Rectal smooth muscle tissue (tissue), 1 donor: ENCODE data around the gene IER5.

ENCODE experiments used
- H3K27ac ChIP-seq: one replicate; pipeline ENCODE4 v1.7.0; 2013; ENCODE audit warnings: low read depth, low read length, inconsistent platforms
- H3K27me3 ChIP-seq: one replicate; pipeline ENCODE4 v1.7.0; 2013; ENCODE audit warnings: low read length; ENCODE audit not compliant: control insufficient read depth, insufficient read depth
- H3K36me3 ChIP-seq: one replicate; pipeline ENCODE4 v1.7.0; 2013; ENCODE audit warnings: low read length; ENCODE audit not compliant: control insufficient read depth, insufficient read depth
- H3K4me1 ChIP-seq: one replicate; pipeline ENCODE4 v1.7.0; 2013; ENCODE audit warnings: low read length; ENCODE audit not compliant: control insufficient read depth, insufficient read depth
- H3K4me3 ChIP-seq: one replicate; pipeline ENCODE4 v1.7.0; 2013; ENCODE audit warnings: low read length
- H3K9ac ChIP-seq: one replicate; pipeline ENCODE4 v1.7.0; 2013; ENCODE audit warnings: low read length

The IER5 gene

DNA sequence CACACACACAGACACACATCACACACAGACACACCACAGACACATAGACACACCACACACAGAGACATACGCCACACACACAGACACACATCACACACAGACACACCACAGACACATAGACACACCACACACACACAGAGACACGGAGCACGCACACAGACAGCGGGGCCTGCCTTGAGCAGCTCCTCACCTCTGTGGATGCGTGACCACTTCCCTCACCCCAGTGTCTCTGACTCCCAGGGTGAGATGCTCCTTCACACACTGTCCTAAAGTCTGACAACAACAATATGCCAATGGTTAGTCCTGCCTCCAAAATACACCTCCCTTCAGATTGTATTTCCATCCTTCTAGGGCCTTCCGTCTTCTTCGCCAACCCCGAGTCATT, 48.2 kb downstream of the IER5 start:
- Histone ChIP-seq H3K36me3 (no peaks in the 10 kb centered on the region), H3K27me3 (no peaks in the 10 kb centered on the region), H3K4me1 (peaks cover 4% of the 10 kb centered on the region), H3K27ac (no peak overlapping the region), H3K4me3 (no peak overlapping the region), H3K9ac (no peak overlapping the region)

DNA sequence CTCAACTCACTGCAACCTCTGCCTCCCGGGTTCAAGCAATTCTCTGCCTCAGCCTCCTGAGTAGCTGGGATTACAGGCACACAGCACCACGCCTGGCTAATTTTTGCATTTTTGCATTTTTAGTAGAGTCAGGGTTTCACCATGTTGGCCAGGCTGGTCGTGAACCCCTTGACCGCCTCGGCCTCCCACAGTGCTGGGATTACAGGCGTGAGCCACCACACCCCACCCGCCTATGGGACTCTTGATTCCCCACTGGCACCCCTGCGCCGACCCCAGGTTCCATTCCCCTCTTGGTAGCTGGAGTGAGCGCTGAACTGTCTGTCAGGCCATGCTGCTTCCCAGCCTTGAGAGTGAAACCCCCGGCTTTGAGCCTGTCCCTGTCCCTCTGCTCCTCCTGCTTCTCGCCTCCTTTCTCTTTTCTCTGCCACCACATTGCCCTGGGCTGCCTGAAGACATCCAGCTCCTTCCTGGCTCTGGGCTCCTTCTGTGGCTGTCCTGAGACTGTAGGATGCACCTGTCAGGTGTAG, 48.8 kb downstream of the IER5 start:
- Histone ChIP-seq H3K36me3 (no peaks in the 10 kb centered on the region), H3K27ac (no peak overlapping the region), H3K4me3 (no peak overlapping the region), H3K9ac (no peak overlapping the region), H3K27me3 (no peaks in the 10 kb centered on the region), H3K4me1 (peaks cover 6% of the 10 kb centered on the region)

DNA sequence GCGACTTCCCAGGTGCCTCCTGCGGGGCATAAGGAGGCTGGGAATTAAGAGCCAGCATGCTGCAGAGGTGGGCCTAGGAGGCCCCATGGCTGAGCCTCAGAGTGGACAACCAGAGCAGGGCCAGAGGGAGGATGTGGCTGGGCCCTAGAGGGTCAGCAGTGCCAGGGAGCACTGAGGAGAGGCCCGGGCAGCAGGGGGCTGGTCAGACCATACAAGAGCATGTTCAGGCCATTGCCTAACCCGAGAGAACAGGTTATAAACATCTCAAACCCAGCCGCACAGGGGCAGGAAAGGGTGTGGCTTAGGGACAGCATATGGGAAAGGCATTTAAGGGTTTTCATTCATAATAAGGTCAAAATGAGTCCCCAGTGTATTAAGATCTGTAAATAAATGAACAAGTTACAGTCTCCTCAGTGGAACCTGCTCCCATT, 51.1 kb downstream of the IER5 start:
- Histone ChIP-seq H3K36me3 (no peaks in the 10 kb centered on the region), H3K4me3 (no peak overlapping the region), H3K4me1 (peaks cover 6% of the 10 kb centered on the region), H3K27ac (no peak overlapping the region), H3K27me3 (no peaks in the 10 kb centered on the region), H3K9ac (no peak overlapping the region)

DNA sequence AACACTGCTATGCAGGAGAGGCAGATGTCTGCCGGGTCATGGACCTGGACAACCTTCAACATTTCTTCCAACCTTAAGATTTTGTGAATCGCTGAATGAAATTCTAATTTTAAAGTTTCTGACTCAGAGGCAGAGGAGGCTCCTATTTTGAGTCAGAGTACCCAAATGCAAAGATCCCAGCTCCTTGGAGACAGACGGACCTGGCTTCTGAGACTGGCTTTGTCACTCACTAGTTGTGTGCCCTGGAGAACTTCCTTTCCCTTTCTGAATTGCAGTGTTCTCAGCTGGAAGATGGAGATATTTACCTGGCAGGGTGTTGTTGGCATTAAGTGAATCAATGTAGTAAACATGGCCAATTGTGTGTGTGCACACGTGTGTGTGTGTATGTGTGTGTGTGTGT, 51.9 kb downstream of the IER5 start:
- Histone ChIP-seq H3K27me3 (no peaks in the 10 kb centered on the region), H3K36me3 (no peaks in the 10 kb centered on the region), H3K4me1 (peaks cover 2% of the 10 kb centered on the region), H3K9ac (no peak overlapping the region), H3K27ac (no peak overlapping the region), H3K4me3 (no peak overlapping the region)

DNA sequence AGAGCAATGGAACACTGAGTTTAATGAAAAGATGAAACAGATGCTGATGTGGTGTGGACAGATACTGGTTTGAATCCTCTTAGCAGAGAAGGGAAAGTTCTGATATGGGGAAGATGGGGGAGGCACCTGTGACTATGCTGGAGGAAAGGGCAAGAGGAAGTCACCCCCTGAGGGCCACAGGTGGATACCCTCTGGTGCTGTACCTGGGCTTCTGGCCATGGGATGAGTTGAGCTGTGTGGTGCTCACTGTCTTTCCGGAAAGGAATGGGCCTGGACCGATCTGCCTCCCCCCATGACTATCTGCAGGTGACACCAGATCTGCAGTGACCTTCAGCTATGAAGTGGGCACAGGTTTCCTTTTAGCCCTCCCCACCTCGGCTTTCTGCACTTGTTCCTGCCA, 52.4 kb downstream of the IER5 start:
- Histone ChIP-seq H3K27me3 (no peaks in the 10 kb centered on the region), H3K4me3 (no peak overlapping the region), H3K4me1 (peaks cover 2% of the 10 kb centered on the region), H3K27ac (no peak overlapping the region), H3K36me3 (no peaks in the 10 kb centered on the region), H3K9ac (no peak overlapping the region)

DNA sequence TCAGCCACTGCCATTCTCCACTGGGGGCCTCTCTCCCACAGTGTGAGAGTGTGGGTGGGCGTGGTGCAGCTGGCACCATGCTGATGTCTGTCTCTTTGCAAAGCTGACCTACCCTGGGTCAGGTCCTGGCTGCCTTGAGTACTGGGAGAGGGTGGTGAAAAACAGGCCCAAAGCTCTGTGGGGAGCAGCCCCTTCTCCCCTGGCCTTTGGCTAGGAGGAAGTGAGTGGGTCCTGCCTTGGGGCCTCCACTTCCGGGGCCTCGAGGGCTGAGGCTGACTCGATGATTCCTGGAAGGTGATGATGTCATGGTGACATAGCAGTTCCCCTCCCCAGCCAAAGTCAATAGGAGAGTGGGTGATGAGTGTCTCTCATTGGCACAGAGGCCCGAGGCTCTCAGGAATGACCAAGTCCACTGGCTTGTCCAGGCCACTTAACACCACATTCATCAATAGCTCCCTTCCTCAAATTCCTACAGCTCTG, 53.0 kb downstream of the IER5 start:
- Histone ChIP-seq H3K36me3 (no peaks in the 10 kb centered on the region), H3K9ac (no peak overlapping the region)

More for the DNA sequence above, 53.0 kb downstream of the IER5 start:
- Histone ChIP-seq H3K27me3 (no peaks in the 10 kb centered on the region), H3K27ac (no peak overlapping the region), H3K4me1 (peaks cover 2% of the 10 kb centered on the region), H3K4me3 (no peak overlapping the region)
